HG03280 (cell line): Measurements from ENCODE around the gene ADPRHL1.

ENCODE experiments used
- ATAC-seq: cut with Tn5 transposase; IDR thresholded peaks from one replicate; pipeline ENCODE4 v1.9.1; 2021; ENCODE audit warnings: mild to moderate bottlenecking, moderate library complexity; ENCODE audit not compliant: unreplicated experiment

Gene ADPRHL1

GRCh38 chr13:113417836-113418721, 35.2 kb downstream of the ADPRHL1 start:
- no peak for ATAC-seq

DNA sequence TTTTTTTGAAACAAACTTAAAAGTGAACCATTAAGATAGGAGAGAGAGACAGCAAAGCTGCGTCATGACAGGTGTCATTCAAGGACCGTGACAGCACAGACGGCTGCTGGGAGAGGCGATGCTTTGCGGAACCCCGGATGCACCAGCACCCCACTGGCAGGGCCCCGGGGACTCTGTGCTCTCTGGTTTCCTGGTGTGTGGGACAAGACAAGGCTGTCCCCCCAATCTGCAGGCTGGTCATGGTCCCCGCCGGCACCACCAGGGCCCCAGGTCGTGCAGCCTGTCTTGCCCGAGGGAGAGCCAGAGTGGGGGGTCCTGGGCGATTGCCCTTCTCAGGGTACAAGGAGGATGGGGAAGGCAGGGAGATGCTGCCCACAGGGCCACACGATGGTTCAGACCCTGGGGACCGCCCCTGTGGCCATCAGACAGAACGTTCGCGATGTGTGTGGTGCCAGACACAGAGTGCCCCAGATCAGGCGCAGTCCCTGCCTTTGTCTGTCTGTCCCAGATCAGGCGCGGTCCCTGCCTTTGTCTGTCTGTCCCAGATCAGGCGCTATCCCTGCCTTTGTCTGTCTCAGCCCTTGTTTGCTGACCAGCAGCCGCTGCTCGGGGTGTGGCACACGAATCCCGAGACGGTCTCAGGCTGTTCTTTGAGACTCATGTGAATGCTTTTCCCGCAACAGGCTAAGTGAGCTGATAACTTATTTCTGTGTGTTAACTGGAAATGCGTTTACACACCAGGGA, 36.1 kb downstream of the ADPRHL1 start:
- ATAC-seq, result no peak

DNA sequence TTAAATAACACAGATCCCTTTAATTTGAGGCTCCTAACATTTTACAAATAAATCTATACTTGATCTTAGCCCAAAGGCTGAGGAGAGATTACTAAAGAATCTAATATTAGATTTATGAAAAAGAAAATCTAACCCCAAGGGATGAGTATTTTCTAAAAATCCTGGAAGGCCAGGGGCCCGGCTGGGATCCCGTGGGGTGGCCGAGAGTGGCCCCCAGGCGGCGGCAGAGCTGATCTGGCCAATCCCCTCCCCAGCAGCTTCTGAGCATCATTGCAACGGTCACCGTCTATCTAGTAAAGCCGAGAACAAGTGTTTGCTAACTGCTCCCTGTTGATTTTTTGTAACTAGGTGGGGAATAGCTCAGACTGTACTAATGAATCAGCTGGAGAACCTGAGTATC, 37.5 kb downstream of the ADPRHL1 start:
- ATAC-seq, result no peak

DNA sequence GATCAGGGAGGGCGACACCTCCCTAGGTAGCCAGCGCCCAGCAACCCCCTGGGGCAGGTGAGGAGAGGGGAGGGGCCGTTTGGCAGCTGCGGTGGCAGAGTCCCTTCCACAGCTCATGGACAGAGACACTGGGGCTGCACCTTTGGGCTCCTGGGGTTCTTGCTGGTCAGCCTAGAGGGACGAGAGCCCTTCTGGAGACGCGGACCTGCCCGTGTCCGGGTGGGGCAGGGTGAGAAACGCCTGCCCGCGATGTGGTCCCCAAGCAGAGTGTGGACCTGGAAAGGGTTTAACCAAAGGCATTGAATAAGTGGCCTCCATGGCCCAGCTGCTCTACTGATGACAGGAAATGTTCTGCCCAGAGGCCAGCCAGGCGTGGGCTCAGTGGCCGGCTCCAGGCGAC, 38.3 kb downstream of the ADPRHL1 start:
- no peak for ATAC-seq

DNA sequence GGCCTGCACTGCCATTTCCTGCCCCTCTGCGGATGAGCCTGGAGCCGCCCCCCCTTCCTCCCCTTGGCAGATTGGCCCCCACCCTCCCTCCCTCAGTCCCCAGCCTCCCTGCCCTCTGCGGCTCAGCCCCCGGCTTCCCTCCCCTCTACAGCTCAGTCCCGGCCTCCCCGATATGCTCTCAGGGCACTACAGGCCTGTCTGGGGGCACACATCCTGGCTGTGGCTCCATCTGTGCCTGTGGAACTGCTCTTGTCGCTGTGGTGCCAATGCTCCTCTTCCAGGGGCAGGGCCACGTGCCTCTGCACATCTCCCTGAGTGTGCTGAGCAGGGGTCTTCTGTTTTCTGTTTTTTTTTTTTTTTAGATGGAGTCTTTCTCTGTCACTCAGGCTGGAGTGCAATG, 39.0 kb downstream of the ADPRHL1 start:
- ATAC-seq, result no peak

- no peak for ATAC-seq
Observed at GRCh38 chr13:113413898-113414282, 39.4 kb downstream of the ADPRHL1 start.

- no peak for ATAC-seq
Observed at GRCh38 chr13:113413178-113413897, 40.0 kb downstream of the ADPRHL1 start.

GRCh38 chr13:113412440-113412839, 40.8 kb downstream of the ADPRHL1 start:
- no peak for ATAC-seq

- ATAC-seq, result no peak
Observed at GRCh38 chr13:113411216-113412023, 41.9 kb downstream of the ADPRHL1 start.

- ATAC-seq, result no peak
Observed at GRCh38 chr13:113410472-113411201, 42.7 kb downstream of the ADPRHL1 start.

DNA sequence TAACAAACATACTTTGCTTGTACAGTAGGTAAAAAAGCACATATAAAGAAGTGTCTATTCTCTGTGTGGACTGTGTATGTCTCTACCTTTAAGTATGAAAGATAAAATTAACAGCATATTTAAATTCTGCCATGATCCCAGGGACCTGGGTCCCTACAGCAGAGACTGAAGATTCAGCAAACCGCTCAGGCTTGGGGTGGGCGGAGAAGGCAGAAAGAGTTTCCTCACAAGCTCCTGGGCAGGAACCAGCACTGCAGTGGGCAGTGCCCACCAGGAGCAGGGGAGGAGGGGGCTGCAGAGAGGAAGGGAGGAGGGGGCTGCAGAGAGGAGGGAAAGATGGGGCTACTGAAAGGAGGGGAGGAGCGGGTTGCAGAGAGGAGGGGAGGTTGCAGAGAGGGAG, 44.7 kb downstream of the ADPRHL1 start:
- ATAC-seq, result no peak

DNA sequence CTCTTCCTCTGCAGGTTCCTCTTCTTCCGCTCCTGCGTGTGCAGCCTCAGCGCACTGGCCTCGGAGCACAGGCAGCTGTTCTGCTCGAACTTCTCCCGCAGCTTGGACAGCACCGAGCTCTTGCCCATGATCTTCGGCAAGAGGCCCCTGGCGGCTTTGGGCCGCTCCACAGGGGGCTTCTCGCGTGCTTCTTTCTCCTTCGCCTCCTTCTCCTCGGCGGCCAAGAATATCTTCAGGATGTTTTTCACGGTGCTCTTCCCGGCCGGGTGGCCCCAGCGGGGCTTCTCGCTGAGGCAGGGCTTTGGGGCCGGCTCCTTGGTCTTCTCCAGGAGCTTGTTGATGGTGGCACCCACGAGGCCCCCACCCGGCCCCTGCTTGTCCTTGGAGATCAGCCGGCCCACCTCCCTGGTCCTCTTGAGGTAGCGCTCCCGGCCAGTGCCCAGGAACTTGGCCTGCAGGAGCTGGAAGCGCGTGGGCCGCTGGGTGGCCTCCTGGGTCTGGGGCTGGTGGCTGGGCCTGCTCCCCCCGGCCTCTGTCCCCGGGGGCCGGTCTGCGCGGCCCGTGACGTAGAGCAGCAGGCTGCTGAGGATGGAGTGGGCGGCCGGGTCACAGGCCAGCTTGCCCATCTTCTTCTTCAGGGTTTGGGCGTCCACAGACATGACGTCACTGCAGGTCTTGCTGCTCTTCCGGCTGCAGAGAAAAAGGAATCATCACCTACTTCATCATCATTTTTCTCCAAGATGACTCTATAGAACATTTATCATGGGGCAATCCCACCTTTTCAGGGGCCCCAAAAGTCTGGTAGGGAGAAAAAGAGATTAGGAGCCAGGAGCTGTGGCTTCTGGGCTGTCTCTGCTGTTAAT, 45.5 kb downstream of the ADPRHL1 start:
- ATAC-seq, result no peak

- ATAC-seq, result no peak
Observed at GRCh38 chr13:113407103-113407530, 46.2 kb downstream of the ADPRHL1 start.

GRCh38 chr13:113406321-113407102, 46.8 kb downstream of the ADPRHL1 start:
- ATAC-seq, result no peak

GRCh38 chr13:113405481-113406300, 47.6 kb downstream of the ADPRHL1 start:
- ATAC-seq, result no peak

DNA sequence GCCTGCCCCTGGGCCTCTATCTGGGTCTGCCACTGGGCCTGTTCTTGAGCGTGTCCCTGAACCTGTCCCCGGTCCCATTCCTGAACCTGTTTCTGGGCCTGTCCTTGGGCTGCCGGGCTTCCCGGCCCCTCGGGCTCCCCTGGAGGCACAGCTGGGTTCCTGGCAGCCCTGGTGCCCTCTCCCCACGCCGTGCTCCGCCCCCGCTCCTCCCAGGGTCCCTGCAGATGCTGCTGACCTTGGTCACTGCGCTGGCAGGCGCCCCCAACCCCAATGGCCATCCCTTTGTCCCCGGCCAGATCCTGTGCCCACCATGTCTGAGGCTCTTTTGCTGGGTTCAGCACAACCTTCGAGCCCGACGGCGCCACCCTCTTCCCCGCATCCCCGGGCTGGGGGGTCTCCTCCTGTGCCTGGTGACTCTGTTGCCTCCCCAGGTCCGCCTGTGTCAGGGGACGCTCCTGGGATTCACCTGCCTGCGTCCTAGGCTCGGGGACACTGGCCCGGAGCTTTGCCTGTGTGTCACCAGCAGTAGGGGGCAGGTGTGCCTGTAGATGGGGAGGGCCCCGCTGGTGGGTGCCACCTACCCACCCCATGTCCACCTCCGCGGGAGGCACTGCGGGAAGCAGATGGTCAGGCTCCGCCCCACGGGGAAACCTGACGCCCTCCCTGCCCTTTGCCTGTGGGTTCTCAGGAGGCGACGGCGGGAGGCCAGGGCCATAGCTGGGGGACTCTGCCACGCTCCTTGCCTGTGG, 48.4 kb downstream of the ADPRHL1 start:
- no peak for ATAC-seq

GRCh38 chr13:113404366-113404722, 48.9 kb downstream of the ADPRHL1 start:
- no peak for ATAC-seq
